Measurements from ENCODE around the gene NOX4. TPM values are rescaled to one million over a fixed set of nuclear protein-coding genes. Genes with fewer than 3 reads are reported as not detected.

NOX4 gene
- total and polyA plus RNA-seq, 2 of the 8 experiments (the other 6 are each of a cell fraction or from before 2014, with no cell fraction given): 2.0 to 2.3 TPM

DNA sequence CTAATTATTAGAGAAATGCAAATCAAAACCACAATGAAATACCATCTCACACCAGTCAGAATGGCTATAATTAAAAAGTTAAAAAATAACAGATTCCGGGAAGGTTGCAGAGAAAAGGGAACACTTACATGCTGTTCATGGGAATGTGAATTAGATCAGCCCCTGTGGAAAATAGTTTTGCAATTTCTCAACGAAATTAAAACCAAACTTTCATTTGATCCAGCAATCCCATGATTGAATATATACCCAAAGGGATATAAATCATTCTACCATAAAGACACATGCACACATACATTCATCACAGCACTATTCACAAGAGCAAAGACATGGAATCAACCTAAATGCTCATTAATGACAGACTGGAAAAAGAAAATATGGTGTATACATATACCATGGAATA, 32.5 kb downstream of the NOX4 start (continued):
- TF ChIP-seq, protein P1, sequence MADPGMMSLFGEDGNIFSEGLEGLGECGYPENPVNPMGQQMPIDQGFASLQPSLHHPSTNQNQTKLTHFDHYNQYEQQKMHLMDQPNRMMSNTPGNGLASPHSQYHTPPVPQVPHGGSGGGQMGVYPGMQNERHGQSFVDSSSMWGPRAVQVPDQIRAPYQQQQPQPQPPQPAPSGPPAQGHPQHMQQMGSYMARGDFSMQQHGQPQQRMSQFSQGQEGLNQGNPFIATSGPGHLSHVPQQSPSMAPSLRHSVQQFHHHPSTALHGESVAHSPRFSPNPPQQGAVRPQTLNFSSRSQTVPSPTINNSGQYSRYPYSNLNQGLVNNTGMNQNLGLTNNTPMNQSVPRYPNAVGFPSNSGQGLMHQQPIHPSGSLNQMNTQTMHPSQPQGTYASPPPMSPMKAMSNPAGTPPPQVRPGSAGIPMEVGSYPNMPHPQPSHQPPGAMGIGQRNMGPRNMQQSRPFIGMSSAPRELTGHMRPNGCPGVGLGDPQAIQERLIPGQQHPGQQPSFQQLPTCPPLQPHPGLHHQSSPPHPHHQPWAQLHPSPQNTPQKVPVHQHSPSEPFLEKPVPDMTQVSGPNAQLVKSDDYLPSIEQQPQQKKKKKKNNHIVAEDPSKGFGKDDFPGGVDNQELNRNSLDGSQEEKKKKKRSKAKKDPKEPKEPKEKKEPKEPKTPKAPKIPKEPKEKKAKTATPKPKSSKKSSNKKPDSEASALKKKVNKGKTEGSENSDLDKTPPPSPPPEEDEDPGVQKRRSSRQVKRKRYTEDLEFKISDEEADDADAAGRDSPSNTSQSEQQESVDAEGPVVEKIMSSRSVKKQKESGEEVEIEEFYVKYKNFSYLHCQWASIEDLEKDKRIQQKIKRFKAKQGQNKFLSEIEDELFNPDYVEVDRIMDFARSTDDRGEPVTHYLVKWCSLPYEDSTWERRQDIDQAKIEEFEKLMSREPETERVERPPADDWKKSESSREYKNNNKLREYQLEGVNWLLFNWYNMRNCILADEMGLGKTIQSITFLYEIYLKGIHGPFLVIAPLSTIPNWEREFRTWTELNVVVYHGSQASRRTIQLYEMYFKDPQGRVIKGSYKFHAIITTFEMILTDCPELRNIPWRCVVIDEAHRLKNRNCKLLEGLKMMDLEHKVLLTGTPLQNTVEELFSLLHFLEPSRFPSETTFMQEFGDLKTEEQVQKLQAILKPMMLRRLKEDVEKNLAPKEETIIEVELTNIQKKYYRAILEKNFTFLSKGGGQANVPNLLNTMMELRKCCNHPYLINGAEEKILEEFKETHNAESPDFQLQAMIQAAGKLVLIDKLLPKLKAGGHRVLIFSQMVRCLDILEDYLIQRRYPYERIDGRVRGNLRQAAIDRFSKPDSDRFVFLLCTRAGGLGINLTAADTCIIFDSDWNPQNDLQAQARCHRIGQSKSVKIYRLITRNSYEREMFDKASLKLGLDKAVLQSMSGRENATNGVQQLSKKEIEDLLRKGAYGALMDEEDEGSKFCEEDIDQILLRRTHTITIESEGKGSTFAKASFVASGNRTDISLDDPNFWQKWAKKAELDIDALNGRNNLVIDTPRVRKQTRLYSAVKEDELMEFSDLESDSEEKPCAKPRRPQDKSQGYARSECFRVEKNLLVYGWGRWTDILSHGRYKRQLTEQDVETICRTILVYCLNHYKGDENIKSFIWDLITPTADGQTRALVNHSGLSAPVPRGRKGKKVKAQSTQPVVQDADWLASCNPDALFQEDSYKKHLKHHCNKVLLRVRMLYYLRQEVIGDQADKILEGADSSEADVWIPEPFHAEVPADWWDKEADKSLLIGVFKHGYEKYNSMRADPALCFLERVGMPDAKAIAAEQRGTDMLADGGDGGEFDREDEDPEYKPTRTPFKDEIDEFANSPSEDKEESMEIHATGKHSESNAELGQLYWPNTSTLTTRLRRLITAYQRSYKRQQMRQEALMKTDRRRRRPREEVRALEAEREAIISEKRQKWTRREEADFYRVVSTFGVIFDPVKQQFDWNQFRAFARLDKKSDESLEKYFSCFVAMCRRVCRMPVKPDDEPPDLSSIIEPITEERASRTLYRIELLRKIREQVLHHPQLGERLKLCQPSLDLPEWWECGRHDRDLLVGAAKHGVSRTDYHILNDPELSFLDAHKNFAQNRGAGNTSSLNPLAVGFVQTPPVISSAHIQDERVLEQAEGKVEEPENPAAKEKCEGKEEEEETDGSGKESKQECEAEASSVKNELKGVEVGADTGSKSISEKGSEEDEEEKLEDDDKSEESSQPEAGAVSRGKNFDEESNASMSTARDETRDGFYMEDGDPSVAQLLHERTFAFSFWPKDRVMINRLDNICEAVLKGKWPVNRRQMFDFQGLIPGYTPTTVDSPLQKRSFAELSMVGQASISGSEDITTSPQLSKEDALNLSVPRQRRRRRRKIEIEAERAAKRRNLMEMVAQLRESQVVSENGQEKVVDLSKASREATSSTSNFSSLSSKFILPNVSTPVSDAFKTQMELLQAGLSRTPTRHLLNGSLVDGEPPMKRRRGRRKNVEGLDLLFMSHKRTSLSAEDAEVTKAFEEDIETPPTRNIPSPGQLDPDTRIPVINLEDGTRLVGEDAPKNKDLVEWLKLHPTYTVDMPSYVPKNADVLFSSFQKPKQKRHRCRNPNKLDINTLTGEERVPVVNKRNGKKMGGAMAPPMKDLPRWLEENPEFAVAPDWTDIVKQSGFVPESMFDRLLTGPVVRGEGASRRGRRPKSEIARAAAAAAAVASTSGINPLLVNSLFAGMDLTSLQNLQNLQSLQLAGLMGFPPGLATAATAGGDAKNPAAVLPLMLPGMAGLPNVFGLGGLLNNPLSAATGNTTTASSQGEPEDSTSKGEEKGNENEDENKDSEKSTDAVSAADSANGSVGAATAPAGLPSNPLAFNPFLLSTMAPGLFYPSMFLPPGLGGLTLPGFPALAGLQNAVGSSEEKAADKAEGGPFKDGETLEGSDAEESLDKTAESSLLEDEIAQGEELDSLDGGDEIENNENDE (IDR thresholded peaks at IDR 0.05; ENCODE audit: insufficient replicate concordance, low read length): no peak
- TF ChIP-seq, protein P2, sequence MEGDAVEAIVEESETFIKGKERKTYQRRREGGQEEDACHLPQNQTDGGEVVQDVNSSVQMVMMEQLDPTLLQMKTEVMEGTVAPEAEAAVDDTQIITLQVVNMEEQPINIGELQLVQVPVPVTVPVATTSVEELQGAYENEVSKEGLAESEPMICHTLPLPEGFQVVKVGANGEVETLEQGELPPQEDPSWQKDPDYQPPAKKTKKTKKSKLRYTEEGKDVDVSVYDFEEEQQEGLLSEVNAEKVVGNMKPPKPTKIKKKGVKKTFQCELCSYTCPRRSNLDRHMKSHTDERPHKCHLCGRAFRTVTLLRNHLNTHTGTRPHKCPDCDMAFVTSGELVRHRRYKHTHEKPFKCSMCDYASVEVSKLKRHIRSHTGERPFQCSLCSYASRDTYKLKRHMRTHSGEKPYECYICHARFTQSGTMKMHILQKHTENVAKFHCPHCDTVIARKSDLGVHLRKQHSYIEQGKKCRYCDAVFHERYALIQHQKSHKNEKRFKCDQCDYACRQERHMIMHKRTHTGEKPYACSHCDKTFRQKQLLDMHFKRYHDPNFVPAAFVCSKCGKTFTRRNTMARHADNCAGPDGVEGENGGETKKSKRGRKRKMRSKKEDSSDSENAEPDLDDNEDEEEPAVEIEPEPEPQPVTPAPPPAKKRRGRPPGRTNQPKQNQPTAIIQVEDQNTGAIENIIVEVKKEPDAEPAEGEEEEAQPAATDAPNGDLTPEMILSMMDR (IDR thresholded peaks at IDR 0.05; ENCODE audit: control extremely low read depth in 1 of 3, insufficient read depth in 1 of 3, low read depth in 1 of 3, low read length in 3 of 3): no peak
- no peak for TF ChIP-seq MAFK (IDR thresholded peaks at IDR 0.05; ENCODE audit: low read depth, low read length)
- TF ChIP-seq SP4 (IDR thresholded peaks at IDR 0.05; ENCODE audit: low read length): no peak
- TF ChIP-seq SIX5 (IDR thresholded peaks at IDR 0.05; ENCODE audit: low read depth, low read length): no peak

Data from H1 (cell line).